OCI-M2 (cell line): ENCODE measurements around the gene MAPK1.
"Not testable (repeated sequence)": the region's sequence is repeated elsewhere in the genome, so short reads cannot be mapped to it uniquely, and the experiment has no call there.

ENCODE experiments used
- DNase-seq: peaks from one replicate; lab custom pipeline; 2025; ENCODE audit not compliant: unreplicated experiment; lab: John Stamatoyannopoulos, UW

Gene MAPK1

GRCh38 chr22:21793716-21794115, 73.7 kb downstream of the MAPK1 start:
- not testable (repeated sequence) for DNase-seq

GRCh38 chr22:21791635-21792625, 75.5 kb downstream of the MAPK1 start:
- no peak for DNase-seq

- not testable (repeated sequence) for DNase-seq
Measured at GRCh38 chr22:21790849-21791610, 76.4 kb downstream of the MAPK1 start.

- DNase-seq: no peak
Measured at GRCh38 chr22:21790359-21790758, 77.1 kb downstream of the MAPK1 start.

GRCh38 chr22:21787565-21787964, 79.9 kb downstream of the MAPK1 start:
- not testable (repeated sequence) for DNase-seq

GRCh38 chr22:21780259-21780658, 87.2 kb downstream of the MAPK1 start:
- no peak for DNase-seq

GRCh38 chr22:21779444-21779843, 88.0 kb downstream of the MAPK1 start:
- no peak for DNase-seq

GRCh38 chr22:21778705-21779363, 88.6 kb downstream of the MAPK1 start:
- no peak for DNase-seq

GRCh38 chr22:21771631-21771976, 95.8 kb downstream of the MAPK1 start:
- DNase-seq: no peak

GRCh38 chr22:21768435-21768834, 99.0 kb downstream of the MAPK1 start:
- DNase-seq: no peak

- DNase-seq: no peak
Measured at GRCh38 chr22:21766691-21767462, 100.6 kb downstream of the MAPK1 start.

- DNase-seq: no peak
Measured at GRCh38 chr22:21765909-21766529, 101.4 kb downstream of the MAPK1 start.

GRCh38 chr22:21764038-21764804, 103.2 kb downstream of the MAPK1 start:
- no peak for DNase-seq

- DNase-seq: no peak
Measured at GRCh38 chr22:21762712-21763581, 104.5 kb downstream of the MAPK1 start.

GRCh38 chr22:21761994-21762680, 105.3 kb downstream of the MAPK1 start:
- no peak for DNase-seq

GRCh38 chr22:21761086-21761485, 106.4 kb downstream of the MAPK1 start:
- no peak for DNase-seq

- DNase-seq: no peak
Measured at GRCh38 chr22:21760640-21761039, 106.8 kb downstream of the MAPK1 start.
